ENCODE results near the gene RSPO3.

Gene RSPO3

GRCh38 chr6:127114214-127114760, 4.2 kb upstream of the RSPO3 start:
- no peak for DNase-seq

- DNase-seq: no peak
Measured at GRCh38 chr6:127115084-127115655, 3.3 kb upstream of the RSPO3 start.

GRCh38 chr6:127115746-127116145, 2.7 kb upstream of the RSPO3 start:
- no peak for DNase-seq

GRCh38 chr6:127117979-127118297, 533 bp upstream of the RSPO3 start:
- no peak for DNase-seq

GRCh38 chr6:127119102-127120022, 891 bp downstream of the RSPO3 start:
- peak in 2 of 14 donors; percentile 2 to 38 for DNase-seq

GRCh38 chr6:127120023-127120786, 1.7 kb downstream of the RSPO3 start:
- peak in 1 of 14 donors; percentile 38 for DNase-seq

- DNase-seq: peak in 11 of 14 donors; percentile 14 to 88 (median 40)
Measured at GRCh38 chr6:127120787-127121636, 2.5 kb downstream of the RSPO3 start.

GRCh38 chr6:127121637-127121960, 3.1 kb downstream of the RSPO3 start:
- no peak for DNase-seq

GRCh38 chr6:127124172-127124571, 5.7 kb downstream of the RSPO3 start:
- no peak for DNase-seq

GRCh38 chr6:127124680-127125079, 6.2 kb downstream of the RSPO3 start:
- DNase-seq: no peak

GRCh38 chr6:127128066-127128465, 9.6 kb downstream of the RSPO3 start:
- DNase-seq: no peak

GRCh38 chr6:127129251-127129650, 10.8 kb downstream of the RSPO3 start:
- DNase-seq: no peak

- no peak for DNase-seq
Measured at GRCh38 chr6:127131275-127131674, 12.8 kb downstream of the RSPO3 start.

GRCh38 chr6:127131772-127132376, 13.4 kb downstream of the RSPO3 start:
- no peak for DNase-seq

- DNase-seq: no peak
Measured at GRCh38 chr6:127134136-127134535, 15.7 kb downstream of the RSPO3 start.

- DNase-seq: no peak
Measured at GRCh38 chr6:127136786-127137185, 18.3 kb downstream of the RSPO3 start.

GRCh38 chr6:127146932-127147331, 28.5 kb downstream of the RSPO3 start:
- DNase-seq: no peak

GRCh38 chr6:127147534-127147933, 29.1 kb downstream of the RSPO3 start:
- DNase-seq: no peak

GRCh38 chr6:127148511-127148910, 30.0 kb downstream of the RSPO3 start:
- DNase-seq: no peak

- DNase-seq: no peak
Measured at GRCh38 chr6:127154509-127154908, 36.0 kb downstream of the RSPO3 start.

GRCh38 chr6:127160484-127160883, 42.0 kb downstream of the RSPO3 start:
- no peak for DNase-seq

GRCh38 chr6:127162836-127163235, 44.4 kb downstream of the RSPO3 start:
- DNase-seq: peak in 1 of 14 donors; percentile 21
